K562 (cell line): Measurements from ENCODE around the gene TMIGD3. TPM values are rescaled to one million over a fixed set of nuclear protein-coding genes. Genes with fewer than 3 reads are reported as not detected.

Source experiments
- CTBP1 ChIP-seq: fragments of 450-650 bp; IDR thresholded peaks from 2 replicates; pipeline ENCODE4 v1.6.1; 2016; ENCODE audit warnings: borderline replicate concordance
- DPF2 ChIP-seq: fragments of 450-650 bp; IDR thresholded peaks from 2 replicates; pipeline ENCODE4 v1.6.1; 2016
- RAD51 ChIP-seq: fragments of 450-650 bp; IDR thresholded peaks from 2 replicates; pipeline ENCODE4 v1.7.1; 2016; ENCODE audit warnings: low read depth, mild to moderate bottlenecking, borderline replicate concordance
- SNIP1 ChIP-seq: fragments of 450-650 bp; IDR thresholded peaks from 2 replicates; pipeline ENCODE4 v1.7.1; 2017; ENCODE audit warnings: low read depth, mild to moderate bottlenecking
- TRIM24 ChIP-seq, 2 experiments: fragments of 450-650 bp; IDR thresholded peaks; 2 replicates each; pipeline ENCODE4 v1.6.1; 2016
- polyA plus RNA-seq, 8 experiments: library from polyadenylated mRNA; depleted of rRNA in 4 of 8; stranded (reverse) in 5 of 8; unstranded in 3 of 8; fragments of >200 nt; fragmentation: Nextera tagmentation in 2 of 8; fragmentation: Illumina TruSeq in 1 of 8; extraction: Ambion mirVana in 2 of 8; extraction: Trizol in 1 of 8; gene quantifications; 2 replicates each; pipeline versions ENCODE4 v1.2.1 to v1.2.3, GENCODE V29; 2011 to 2014; ENCODE audit warnings: inconsistent platforms in 1 of 8, missing spikeins in 1 of 8
- total RNA-seq, 7 experiments: library from RNA; depleted of rRNA in 6 of 7; stranded (reverse); fragments of >200 nt in 6 of 7; fragmentation: Illumina TruSeq in 2 of 7; extraction: Trizol in 2 of 7; gene quantifications; 2 replicates each; pipeline versions ENCODE4 v1.2.1 to v1.2.3, GENCODE V29; 2011 to 2021; ENCODE audit warnings: low replicate concordance in 1 of 7
- TF ChIP-seq, protein P1 (sequence below): fragments of 450-650 bp; IDR thresholded peaks from 2 replicates; pipeline ENCODE4 v1.6.1; 2016; ENCODE audit warnings: mild to moderate bottlenecking, moderate library complexity
- TF ChIP-seq, protein P2 (sequence below), 2 experiments: fragments of 450-650 bp in 1 of 2; sonication (generic) in 1 of 2; formaldehyde crosslinking in 1 of 2; IDR thresholded peaks; 2 replicates each; pipeline versions ENCODE4 v1.7.1 to v1.9.0; 2016 to 2022; ENCODE audit warnings: inconsistent platforms in 1 of 2, mild to moderate bottlenecking in 1 of 2, missing genetic modification reagents in 1 of 2

TMIGD3 gene
- total and polyA plus RNA-seq, 9 of the 15 experiments (the other 6 are each of a cell fraction or from before 2014, with no cell fraction given) = 0.11 to 0.13 (median 0.11) TPM; not detected in 6

DNA sequence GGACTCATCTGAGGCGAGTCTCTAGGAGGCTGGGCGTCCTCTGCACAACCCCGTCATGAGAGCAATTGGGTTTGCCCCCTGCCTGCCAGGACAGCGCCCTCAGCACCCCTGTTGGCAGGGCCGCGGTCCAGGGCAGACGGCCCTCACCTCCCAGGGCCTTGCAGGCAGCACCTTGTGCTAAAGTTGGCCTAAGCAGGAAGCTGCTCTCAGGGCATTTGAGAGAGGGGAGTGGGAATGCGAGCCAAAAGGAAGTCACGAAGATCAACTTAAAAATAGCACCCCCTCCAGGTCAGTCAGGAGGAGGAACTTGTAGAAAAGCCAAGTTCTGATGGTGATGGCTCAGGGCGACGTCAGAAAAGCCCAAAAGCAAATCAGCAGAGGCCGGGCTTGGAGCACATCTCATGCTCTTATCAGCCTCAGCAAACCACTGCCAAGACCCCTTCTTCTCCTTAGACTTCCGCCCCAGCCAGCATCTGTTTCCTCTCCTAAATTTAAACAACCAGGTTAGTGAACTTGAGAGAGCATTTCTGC is 12.6 kb upstream of the TMIGD3 start (continued):
- TF ChIP-seq, protein P1, sequence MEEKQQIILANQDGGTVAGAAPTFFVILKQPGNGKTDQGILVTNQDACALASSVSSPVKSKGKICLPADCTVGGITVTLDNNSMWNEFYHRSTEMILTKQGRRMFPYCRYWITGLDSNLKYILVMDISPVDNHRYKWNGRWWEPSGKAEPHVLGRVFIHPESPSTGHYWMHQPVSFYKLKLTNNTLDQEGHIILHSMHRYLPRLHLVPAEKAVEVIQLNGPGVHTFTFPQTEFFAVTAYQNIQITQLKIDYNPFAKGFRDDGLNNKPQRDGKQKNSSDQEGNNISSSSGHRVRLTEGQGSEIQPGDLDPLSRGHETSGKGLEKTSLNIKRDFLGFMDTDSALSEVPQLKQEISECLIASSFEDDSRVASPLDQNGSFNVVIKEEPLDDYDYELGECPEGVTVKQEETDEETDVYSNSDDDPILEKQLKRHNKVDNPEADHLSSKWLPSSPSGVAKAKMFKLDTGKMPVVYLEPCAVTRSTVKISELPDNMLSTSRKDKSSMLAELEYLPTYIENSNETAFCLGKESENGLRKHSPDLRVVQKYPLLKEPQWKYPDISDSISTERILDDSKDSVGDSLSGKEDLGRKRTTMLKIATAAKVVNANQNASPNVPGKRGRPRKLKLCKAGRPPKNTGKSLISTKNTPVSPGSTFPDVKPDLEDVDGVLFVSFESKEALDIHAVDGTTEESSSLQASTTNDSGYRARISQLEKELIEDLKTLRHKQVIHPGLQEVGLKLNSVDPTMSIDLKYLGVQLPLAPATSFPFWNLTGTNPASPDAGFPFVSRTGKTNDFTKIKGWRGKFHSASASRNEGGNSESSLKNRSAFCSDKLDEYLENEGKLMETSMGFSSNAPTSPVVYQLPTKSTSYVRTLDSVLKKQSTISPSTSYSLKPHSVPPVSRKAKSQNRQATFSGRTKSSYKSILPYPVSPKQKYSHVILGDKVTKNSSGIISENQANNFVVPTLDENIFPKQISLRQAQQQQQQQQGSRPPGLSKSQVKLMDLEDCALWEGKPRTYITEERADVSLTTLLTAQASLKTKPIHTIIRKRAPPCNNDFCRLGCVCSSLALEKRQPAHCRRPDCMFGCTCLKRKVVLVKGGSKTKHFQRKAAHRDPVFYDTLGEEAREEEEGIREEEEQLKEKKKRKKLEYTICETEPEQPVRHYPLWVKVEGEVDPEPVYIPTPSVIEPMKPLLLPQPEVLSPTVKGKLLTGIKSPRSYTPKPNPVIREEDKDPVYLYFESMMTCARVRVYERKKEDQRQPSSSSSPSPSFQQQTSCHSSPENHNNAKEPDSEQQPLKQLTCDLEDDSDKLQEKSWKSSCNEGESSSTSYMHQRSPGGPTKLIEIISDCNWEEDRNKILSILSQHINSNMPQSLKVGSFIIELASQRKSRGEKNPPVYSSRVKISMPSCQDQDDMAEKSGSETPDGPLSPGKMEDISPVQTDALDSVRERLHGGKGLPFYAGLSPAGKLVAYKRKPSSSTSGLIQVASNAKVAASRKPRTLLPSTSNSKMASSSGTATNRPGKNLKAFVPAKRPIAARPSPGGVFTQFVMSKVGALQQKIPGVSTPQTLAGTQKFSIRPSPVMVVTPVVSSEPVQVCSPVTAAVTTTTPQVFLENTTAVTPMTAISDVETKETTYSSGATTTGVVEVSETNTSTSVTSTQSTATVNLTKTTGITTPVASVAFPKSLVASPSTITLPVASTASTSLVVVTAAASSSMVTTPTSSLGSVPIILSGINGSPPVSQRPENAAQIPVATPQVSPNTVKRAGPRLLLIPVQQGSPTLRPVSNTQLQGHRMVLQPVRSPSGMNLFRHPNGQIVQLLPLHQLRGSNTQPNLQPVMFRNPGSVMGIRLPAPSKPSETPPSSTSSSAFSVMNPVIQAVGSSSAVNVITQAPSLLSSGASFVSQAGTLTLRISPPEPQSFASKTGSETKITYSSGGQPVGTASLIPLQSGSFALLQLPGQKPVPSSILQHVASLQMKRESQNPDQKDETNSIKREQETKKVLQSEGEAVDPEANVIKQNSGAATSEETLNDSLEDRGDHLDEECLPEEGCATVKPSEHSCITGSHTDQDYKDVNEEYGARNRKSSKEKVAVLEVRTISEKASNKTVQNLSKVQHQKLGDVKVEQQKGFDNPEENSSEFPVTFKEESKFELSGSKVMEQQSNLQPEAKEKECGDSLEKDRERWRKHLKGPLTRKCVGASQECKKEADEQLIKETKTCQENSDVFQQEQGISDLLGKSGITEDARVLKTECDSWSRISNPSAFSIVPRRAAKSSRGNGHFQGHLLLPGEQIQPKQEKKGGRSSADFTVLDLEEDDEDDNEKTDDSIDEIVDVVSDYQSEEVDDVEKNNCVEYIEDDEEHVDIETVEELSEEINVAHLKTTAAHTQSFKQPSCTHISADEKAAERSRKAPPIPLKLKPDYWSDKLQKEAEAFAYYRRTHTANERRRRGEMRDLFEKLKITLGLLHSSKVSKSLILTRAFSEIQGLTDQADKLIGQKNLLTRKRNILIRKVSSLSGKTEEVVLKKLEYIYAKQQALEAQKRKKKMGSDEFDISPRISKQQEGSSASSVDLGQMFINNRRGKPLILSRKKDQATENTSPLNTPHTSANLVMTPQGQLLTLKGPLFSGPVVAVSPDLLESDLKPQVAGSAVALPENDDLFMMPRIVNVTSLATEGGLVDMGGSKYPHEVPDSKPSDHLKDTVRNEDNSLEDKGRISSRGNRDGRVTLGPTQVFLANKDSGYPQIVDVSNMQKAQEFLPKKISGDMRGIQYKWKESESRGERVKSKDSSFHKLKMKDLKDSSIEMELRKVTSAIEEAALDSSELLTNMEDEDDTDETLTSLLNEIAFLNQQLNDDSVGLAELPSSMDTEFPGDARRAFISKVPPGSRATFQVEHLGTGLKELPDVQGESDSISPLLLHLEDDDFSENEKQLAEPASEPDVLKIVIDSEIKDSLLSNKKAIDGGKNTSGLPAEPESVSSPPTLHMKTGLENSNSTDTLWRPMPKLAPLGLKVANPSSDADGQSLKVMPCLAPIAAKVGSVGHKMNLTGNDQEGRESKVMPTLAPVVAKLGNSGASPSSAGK = peak; percentile 60
- TF ChIP-seq CTBP1 (peak; percentile 61; the same call in 1 of the 2 replicates), TRIM24 (IDR thresholded peaks at IDR 0.05) (no peak), DPF2 (0 out of 2 replicates have a peak, but pooled peaks have one; percentile 23), SNIP1 (no peak), RAD51 (no peak)
- TF ChIP-seq, protein P2, sequence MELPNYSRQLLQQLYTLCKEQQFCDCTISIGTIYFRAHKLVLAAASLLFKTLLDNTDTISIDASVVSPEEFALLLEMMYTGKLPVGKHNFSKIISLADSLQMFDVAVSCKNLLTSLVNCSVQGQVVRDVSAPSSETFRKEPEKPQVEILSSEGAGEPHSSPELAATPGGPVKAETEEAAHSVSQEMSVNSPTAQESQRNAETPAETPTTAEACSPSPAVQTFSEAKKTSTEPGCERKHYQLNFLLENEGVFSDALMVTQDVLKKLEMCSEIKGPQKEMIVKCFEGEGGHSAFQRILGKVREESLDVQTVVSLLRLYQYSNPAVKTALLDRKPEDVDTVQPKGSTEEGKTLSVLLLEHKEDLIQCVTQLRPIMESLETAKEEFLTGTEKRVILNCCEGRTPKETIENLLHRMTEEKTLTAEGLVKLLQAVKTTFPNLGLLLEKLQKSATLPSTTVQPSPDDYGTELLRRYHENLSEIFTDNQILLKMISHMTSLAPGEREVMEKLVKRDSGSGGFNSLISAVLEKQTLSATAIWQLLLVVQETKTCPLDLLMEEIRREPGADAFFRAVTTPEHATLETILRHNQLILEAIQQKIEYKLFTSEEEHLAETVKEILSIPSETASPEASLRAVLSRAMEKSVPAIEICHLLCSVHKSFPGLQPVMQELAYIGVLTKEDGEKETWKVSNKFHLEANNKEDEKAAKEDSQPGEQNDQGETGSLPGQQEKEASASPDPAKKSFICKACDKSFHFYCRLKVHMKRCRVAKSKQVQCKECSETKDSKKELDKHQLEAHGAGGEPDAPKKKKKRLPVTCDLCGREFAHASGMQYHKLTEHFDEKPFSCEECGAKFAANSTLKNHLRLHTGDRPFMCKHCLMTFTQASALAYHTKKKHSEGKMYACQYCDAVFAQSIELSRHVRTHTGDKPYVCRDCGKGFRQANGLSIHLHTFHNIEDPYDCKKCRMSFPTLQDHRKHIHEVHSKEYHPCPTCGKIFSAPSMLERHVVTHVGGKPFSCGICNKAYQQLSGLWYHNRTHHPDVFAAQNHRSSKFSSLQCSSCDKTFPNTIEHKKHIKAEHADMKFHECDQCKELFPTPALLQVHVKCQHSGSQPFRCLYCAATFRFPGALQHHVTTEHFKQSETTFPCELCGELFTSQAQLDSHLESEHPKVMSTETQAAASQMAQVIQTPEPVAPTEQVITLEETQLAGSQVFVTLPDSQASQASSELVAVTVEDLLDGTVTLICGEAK (IDR thresholded peaks at IDR 0.05) = peak; percentile 45; the same call in 1 of the 2 replicates
- TF ChIP-seq, protein P2 (CRISPR knock-in tag; IDR thresholded peaks at IDR 0.05) = no peak
